Stimulated activated CD4-positive, alpha-beta T cell treated with anti-CD3 and anti-CD28 coated beads, TNF-alpha, amount 100 ng/mL, for 48 hours (primary cell): ENCODE data around the gene ATMIN.

Experiments used
- DNase-seq, 3 donors: peaks; one replicate each; pipeline ENCODE4 v3.0.0-alpha.2; 2020; ENCODE audit warnings: low read depth in 3 of 3

Gene ATMIN

DNA sequence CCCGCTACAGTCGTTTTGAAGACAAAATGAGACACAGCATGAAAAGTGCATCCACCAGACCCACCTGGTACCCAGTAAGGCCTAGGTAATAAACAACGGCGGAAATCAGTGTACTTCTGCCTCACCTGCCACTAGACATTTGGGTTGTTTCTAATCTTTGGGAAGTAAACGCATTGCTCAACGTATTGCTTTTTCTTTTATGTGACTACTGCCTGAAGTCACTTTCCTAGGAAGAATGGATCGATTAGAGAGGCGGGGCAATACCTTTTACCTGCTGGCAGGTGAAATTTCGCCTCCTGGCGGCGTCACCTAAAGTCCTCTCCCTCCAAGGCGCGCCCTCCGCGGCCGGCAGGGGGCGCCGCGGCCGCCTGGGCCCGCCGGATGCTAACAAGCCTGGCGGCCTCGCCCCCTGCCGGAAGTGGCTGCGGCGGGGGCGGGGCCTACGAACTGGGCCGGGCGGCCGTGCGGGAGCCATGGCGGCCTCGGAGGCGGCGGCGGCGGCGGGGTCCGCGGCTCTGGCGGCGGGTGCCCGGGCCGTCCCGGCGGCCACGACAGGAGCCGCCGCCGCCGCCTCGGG, at the start of gene ATMIN:
Gene ATMIN, plus strand, starts transcription at position 445 of the 577 bp plus-strand sequence. Its CDS starts 29 bp downstream, at position 474.
- peak; percentile 68 to 86 (median 72) for DNase-seq

- no peak for DNase-seq
These were observed 49.1 kb upstream of the ATMIN start for GRCh38 chr16:80986557-80986956.

GRCh38 chr16:80988756-80989155, 46.9 kb upstream of the ATMIN start:
- no peak for DNase-seq

DNA sequence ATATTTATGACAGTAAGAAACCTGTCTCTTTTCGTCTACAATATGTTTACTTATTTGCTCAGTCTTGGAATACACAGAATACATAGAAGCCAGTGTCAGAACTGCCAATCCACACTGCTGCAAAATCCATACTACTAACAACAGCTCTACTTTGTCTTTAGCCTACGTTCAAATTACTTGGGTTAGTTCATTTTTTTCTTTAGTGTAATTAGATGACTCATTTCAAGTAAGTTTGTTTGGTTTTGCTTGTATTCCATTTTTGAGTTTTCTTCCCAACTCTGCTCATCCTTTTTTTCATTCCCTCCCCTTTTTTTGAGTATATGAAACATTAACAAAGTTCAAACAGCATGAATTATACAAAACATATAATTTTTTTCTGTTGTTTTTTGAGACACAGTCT, 45.8 kb upstream of the ATMIN start:
- no peak for DNase-seq

DNA sequence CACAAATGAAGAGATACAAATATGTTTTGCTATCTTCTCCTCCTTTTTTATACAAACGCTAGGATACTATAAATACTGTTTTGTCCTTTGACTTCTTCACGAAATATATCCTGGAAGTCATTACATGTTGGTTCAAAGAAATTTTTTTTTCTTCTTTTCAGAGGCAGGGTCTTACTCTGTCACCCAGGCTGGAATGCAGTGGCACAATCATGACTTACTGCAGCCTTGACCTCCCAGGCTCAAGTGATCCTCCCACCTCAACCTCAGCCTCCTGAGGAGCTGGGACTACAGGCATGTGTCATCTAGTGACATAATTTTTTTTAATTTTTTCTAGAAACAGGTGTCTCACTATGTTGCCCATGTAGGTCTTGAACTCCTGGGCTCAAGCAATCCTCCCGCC, 45.1 kb upstream of the ATMIN start:
- DNase-seq = no peak

- no peak for DNase-seq
These were observed 44.7 kb upstream of the ATMIN start for GRCh38 chr16:80990978-80991377.

DNA sequence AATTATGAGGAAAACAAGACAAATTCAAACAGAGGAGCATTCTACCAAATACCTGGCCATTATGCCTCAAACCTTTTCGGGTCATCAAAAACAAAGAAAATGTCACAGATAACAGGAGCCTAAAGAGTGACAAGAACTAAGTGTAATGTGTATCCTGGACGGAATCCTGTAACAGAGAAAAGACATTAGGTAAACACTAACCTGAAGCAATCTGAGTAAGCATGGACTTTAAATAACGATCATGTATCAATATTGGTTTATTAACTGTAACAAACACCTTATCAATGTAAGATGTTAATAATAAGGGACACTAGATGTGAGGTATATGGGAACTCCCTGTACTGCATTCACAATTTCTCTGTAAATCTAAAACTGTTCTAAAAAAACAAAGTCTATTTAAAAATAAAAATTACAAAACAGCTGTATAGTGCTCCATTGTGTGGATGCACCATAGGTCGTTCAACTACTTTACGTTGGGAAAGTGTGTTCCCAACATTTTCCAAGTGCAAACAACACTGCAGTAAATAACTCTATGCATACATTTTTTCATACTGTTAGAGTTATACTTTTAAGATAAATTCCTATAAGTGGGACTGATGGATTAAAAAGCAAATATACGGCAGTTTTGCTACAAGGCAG, 43.7 kb upstream of the ATMIN start:
- DNase-seq = no peak

- no peak for DNase-seq
These were observed 42.9 kb upstream of the ATMIN start for GRCh38 chr16:80992676-80993293.

DNA sequence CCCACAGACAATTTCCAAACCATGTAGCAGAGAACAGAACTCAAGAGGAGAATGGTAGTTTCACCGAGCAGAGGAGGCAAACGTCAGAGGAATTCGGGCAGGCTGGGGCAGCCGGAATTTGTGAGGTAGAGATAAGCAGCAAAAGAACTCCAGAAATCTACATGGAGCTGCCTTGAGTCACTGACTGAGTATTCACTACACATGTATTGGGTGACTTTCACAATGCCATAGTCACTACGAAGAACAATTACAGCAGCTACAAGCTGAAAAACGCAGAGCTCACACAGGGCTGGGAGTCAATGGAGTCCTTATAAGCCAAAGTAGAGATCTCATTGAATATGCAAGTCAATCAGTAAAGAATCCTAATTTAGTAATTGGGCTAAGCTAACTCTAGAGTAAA, 42.3 kb upstream of the ATMIN start:
- DNase-seq = no peak

DNA sequence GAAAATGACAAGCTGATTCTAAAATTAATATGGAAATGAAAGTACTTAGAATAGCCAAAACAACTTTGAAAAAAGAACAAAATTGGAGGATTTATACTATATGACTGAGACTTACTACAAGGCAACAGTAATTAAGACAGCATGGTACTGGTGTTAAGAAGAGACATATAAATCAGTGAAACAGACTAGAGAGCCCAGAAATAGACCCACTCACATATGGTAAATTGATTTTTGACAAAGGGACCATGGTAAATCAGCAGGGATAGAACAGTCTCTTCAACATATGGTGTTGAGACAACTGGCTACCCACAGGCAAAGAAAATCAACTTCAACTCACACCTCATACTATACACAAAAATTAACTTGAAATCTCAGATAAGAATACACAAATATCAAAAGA, 41.8 kb upstream of the ATMIN start:
- no peak for DNase-seq

DNA sequence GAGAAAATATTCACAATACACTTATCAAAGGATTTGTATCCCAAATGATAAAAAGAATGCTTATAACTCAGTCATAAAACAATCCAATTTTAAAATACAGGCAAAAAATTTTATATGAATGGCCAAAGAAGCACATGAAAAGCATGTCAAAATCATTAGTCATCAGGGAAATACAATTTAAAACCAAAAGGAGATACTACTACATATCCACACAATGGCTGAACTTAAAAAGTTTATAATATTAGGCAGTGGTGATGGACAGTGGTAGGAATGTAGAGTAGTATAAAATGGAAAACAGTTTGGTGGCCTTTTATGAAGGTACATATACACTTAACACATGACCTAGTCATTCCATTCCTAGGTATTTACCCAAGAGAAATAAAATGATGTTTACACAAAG, 41.2 kb upstream of the ATMIN start:
- DNase-seq = no peak

GRCh38 chr16:80996688-80997138, 38.9 kb upstream of the ATMIN start:
- no peak for DNase-seq

- DNase-seq = no peak
These were observed 38.4 kb upstream of the ATMIN start for GRCh38 chr16:80997139-80997798.

DNA sequence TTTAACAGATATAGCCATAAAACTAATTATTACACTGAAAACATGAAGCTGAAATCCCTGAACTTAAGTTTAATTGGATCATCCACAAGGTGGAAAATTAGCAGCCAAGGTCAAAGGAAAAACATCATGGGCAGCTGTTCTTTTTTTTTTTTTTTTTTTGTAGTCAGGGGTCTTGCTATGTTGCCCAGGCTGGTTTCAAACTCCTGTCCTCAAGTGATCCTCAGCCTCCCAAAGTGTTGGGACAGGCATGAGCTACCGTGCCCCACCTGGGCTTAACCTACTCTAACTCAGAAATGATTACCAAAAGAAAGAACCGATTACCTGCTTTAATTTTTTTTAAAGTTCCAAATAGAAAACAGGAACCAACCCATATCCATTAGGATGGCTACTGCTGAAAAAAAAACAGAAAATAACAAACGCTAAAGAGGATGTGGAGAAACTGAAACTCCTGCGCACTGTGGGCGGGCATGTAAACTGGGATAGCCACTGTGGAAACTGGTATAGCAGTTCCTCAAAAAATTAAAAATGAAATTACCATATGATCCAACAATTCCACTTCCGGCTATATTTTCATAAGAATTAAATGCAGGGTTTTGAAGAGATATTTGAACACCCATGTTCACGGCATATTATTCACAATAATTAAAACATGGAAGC, 37.5 kb upstream of the ATMIN start:
- no peak for DNase-seq

DNA sequence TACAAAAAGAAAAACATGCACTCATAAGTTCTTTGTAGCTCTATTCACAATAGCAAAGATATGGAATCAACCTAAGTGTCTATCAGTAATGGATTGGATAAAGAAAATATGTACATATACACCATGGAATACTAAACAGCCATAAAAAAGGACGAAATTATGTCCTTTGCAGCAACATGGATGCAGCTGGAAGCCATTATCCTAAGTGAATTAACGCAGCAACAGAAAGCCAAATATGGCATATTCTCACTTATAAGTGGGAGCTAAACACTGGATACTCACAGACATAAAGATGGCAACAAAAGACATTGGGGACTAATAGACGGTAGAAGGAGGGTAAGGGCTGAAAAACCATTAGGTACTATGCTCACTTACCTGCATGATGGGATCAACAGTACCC, 34.8 kb upstream of the ATMIN start:
- DNase-seq = no peak

- no peak for DNase-seq
These were observed 34.3 kb upstream of the ATMIN start for GRCh38 chr16:81001330-81001729.

GRCh38 chr16:81003064-81003463, 32.6 kb upstream of the ATMIN start:
- no peak for DNase-seq

DNA sequence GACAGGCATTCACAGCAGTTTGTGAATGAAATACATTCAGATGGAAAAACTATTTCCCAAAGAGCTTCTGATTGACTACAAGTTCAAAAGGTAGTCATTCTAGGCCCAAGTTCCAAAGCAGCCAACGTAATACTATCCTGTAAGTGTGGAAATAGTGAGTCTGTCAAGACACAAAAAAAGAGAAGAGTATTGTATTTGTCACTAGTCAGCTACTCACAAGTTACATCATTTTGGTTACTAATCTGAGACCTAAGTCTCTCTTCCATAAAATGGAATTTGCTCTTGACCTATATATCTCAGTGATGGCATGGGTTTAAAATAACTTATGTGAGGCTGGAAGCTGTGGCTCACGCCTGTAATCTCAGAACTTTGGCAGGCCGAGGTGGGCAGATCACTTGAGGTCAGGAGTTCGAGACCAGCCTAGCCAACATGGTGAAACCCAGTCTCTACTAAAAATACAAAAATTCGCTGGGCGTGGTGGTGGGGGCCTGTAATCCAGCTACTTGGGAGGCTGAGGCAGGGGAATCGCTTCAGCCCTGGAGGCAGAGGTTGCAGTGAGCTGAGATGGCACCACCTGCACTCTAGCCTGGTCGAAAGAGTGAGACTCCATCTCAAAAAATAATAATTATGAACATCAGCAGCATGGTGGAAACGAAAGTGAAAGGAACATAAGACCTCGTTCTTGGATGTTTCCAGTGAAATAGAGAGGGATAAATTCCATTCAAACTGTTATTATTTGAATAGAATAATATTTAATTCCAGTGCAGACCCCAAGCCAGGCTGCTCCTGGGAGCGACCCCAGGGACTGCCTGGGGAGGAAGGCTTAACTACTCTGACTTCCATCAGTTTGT, 31.8 kb upstream of the ATMIN start:
- peak in 1 of 3 donors; percentile 21 for DNase-seq

DNA sequence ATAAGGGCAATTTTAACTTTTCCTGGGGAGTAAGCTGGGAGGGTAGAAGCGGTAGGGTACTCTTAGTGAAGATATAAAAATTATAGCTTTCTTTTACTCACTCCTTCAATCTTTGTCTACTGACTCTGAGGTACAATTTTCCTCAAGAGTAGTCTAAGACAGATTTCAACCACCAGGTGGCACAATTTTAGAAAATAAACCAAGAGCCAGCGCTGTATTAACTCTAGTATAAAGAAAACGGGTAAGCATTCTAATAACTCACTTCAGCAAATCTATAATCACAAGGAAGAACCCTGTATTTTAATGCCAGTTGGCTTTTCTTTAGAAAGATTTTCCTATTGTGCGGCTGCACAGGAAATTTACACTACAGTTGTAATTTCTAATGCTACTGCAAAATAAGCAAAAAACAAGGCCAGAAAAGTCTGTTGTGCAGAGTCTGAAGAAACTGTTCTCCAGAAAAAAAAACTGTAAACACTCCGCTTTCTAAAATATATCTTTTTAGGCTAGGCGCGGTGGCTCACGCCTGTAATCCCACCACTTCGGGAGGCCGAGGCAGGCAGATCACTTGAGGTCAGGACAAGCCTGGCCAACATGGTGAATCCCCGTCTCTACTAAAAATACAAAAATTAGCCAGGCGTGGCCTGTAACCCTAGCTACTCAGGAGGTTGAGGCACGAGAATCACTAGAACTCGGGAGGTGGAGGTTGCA, 30.8 kb upstream of the ATMIN start:
- DNase-seq = no peak

- no peak for DNase-seq
These were observed 30.0 kb upstream of the ATMIN start for GRCh38 chr16:81005610-81006161.
